ENCODE measurements around the gene BTBD1. TPM values are rescaled to one million over a fixed set of nuclear protein-coding genes. Genes with fewer than 3 reads are reported as not detected.
"Not testable (repeated sequence)": the region's sequence is repeated elsewhere in the genome, so short reads cannot be mapped to it uniquely, and the experiment has no call there.

BTBD1 gene
- total RNA-seq, 1 experiment from 2014 or later: 102 TPM

- DNase-seq (ENCODE audit: low read depth): no peak
Measured at GRCh38 chr15:83057696-83058376, 9.2 kb downstream of the BTBD1 start.

- no peak for DNase-seq (ENCODE audit: low read depth)
Measured at GRCh38 chr15:83057002-83057401, 10.1 kb downstream of the BTBD1 start.

GRCh38 chr15:83053151-83053550, 13.9 kb downstream of the BTBD1 start:
- peak; percentile 66 for DNase-seq (ENCODE audit: low read depth)

- DNase-seq (ENCODE audit: low read depth): peak; percentile 34
Measured at GRCh38 chr15:83046558-83047127, 20.4 kb downstream of the BTBD1 start.

GRCh38 chr15:83044156-83044555, 22.9 kb downstream of the BTBD1 start:
- DNase-seq (ENCODE audit: low read depth): no peak

GRCh38 chr15:83039206-83039605, 27.8 kb downstream of the BTBD1 start:
- peak; percentile 46 for DNase-seq (ENCODE audit: low read depth)

GRCh38 chr15:83036253-83036652, 30.8 kb downstream of the BTBD1 start:
- no peak for DNase-seq (ENCODE audit: low read depth)

DNA sequence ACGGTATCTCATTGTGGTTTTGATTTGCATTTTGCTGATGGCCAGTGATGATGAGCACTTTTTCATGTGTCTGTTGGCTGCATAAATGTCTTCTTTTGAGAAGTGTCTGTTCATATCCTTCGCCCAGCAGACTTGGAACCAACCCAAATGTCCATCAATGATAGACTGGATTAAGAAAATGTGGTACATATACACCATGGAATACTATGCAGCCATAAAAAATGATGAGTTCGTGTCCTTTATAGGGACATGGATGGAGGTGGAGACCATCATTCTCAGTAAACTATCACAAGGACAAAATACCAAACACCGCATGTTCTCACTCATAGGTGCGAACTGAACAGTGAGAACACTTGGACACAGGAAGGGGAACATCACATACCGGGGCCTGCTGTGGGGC, 35.8 kb downstream of the BTBD1 start:
- DNase-seq (ENCODE audit: low read depth): not testable (repeated sequence)

GRCh38 chr15:83030021-83030420, 37.0 kb downstream of the BTBD1 start:
- peak; percentile 84 for DNase-seq (ENCODE audit: low read depth)

GRCh38 chr15:83018436-83018835, 48.6 kb downstream of the BTBD1 start:
- no peak for DNase-seq (ENCODE audit: low read depth)

GRCh38 chr15:83016906-83017305, 50.1 kb downstream of the BTBD1 start:
- no peak for DNase-seq (ENCODE audit: low read depth)

DNA sequence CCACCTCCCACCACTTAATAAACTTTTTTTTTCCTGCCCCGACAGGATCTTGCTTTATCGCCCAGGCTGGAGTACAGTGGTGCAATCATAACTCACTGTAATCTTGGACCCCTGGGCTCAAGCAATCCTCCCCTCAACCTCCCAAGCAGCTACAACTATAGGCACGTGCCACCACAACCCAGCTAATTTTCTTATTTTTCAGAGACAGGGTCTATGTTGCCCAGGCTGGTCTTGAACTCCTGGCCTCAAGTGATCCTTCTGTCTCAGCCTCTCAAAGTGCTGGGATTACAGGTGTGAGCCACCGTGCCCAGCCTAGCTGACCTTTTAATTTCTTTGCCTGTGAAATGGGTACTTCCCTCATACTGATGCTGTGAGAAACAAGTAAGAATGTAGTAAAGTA, 51.7 kb downstream of the BTBD1 start:
- no peak for DNase-seq (ENCODE audit: low read depth)

DNA sequence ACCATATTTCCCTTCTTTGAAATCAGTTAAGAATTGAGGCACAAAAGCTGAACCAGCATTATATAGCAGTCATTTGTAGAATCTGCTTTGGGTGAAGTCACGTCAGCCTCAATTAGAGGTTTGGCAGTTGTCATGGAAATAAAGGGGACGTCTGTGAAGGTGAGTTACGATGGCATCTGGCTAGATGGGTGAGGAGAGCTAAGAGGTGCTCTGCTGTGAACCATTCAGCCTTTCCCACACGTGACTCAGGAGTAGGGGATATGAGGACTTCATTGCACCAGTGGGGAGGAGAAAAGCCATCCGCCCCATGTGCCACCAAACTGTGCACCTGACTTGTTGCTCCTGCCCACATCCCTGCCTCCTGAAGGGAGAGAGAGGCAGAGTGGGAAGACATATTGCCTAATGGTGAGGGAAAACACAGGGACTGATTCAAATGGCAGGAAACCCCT, 52.8 kb downstream of the BTBD1 start:
- DNase-seq (ENCODE audit: low read depth): no peak

DNA sequence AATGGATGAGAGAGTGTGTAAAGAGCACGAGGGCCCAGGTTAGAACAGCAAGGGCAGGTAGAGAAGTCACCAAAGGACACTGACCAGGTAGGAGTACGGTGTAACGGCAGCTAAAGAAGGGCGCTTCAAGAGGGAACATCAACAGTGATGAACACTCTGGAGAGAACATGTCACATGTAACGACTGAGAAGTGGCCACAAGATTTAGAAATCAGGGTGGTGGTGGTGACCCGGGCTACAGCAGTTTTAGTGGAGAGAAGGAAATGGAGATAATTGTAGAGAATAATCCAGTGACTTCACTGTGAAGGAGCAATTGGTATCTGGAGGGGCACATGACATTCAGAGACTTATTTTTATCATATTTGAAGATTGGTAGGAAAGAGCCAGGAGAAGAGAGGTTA, 54.4 kb downstream of the BTBD1 start:
- no peak for DNase-seq (ENCODE audit: low read depth)

GRCh38 chr15:83012076-83012426, 55.0 kb downstream of the BTBD1 start:
- DNase-seq (ENCODE audit: low read depth): no peak

GRCh38 chr15:83011271-83012075, 55.6 kb downstream of the BTBD1 start, which contains the start of gene C15orf40:
Gene C15orf40 (minus strand): TSS chr15:83011639. CDS start chr15:83011607, 32 bp downstream.
- peak; percentile 86 for DNase-seq (ENCODE audit: low read depth)

- DNase-seq (ENCODE audit: low read depth): peak; percentile 72
Measured at GRCh38 chr15:83010709-83011270, 56.3 kb downstream of the BTBD1 start.

GRCh38 chr15:83000672-83001031, 66.4 kb downstream of the BTBD1 start:
- not testable (repeated sequence) for DNase-seq (ENCODE audit: low read depth)

DNA sequence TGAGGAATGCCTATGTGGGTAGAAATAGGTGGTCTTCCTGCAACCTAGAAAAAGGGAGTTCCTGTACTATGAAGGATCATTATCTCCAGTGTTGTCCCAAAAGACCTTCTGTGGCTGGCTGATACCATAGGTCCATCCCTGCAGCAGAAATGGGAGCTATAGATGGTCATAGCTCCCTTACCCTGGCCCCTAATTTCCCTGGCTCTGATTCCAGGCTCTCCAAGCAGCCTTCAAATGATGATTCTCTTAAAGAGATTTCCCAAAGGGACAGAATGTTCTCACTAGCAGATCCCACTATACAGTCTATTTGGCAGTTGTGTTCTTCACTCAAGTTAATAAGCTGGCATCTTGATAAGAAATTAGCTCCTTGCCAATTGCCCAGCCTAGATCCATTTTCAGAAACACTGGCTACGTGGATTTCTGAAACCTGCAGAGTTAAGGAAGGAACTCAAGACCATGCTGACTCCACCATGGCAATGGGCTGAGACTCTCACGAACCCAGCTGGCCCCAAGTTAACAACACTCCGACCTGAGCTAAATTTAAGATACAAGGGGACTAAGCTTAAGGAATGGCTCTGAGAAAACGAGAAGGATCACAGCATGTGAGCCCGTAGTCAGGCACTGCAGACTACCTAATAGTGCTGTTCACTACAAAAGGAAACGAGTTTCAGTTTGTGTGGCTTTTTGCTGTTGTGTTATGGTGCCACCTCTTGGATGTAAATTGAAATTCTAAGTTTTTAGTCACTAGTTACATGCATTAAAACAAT, 67.0 kb downstream of the BTBD1 start:
- peak; percentile 61 for DNase-seq (ENCODE audit: low read depth)

DNA sequence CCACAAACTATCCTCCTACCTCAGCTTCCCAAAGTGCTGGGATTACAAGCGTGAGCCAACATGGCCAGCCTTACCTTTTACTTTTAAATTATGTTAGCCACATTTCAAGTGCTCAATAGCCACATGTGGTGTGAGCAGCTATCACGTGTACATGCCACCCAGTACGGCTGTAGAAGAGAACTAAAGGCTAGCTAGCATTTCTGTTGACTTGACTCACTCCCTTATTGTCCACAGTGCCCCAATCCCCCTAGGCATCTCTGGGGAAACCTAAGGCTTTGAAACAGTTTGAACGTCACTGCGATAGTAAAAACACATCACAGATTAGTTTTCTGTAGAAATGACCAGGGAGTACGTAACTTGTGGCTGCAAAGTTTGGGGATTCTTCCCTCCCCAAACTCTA, 67.6 kb downstream of the BTBD1 start:
- no peak for DNase-seq (ENCODE audit: low read depth)

DNA sequence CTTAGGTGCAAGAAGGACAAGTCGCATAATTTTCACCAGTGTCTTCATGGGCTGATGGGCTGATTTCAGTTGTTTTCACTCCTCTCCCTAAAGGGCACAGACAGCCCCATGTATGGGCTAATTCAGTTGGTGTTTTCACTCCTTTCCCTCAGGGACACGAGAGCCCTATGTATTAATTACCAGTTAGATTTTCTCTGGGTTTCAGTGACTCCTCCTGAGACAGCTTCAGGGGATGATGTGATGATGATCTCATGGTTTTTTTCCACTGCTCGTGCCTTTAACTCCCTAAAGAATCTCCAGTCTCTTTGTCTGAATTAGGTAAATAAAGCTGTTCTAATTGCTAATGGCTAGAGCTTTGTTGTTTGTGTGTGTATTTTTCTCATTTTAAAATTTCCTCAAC, 71.1 kb downstream of the BTBD1 start:
- DNase-seq (ENCODE audit: low read depth): peak; percentile 41

DNA sequence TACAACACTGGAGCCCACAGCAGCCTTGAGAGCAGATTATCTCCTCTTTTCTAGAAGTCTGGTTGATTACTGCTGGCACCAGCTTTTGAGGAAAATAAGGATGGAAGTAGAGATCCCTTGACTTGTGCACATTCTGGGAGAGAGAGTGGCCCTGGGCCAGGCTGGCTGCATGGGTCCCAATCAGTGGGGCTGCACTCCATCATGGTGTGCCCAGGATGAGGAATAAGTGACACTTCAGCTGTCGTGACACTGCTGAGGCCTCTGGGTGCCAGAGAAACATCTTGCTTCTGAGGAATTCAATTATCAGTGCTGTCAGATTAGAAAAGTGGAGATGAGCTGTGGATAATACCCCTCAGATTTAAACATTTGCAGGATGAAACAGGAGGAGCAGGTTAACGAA, 72.0 kb downstream of the BTBD1 start:
- no peak for DNase-seq (ENCODE audit: low read depth)
